Tibial artery (tissue), 4 donors: ENCODE results near the gene MAVS.
A peak's percentile ranks its signal among the peaks of the same experiment; 100 is the strongest.

ENCODE experiments used
- DNase-seq, 2 donors: peaks; one replicate each; pipeline ENCODE4 v3.0.0-alpha.2; 2019
- H3K27ac ChIP-seq, 2 donors: fragments of 200-600 bp; sonication (generic) in 1 of 2; 1 replicate in 1 of 2; 2 replicates in 1 of 2; pipeline ENCODE4 v1.5.1; 2018 to 2019; ENCODE audit warnings: mild to moderate bottlenecking in 1 of 2
- H3K27me3 ChIP-seq, 2 donors: fragments of 200-600 bp; sonication (generic) in 1 of 2; one replicate each; pipeline versions ENCODE4 v1.5.1 to v1.6.0; 2016 to 2019
- H3K36me3 ChIP-seq, 3 donors: fragments of 200-600 bp; sonication (generic) in 2 of 3; one replicate each; pipeline ENCODE4 v1.5.1; 2016 to 2019; ENCODE audit warnings: mild to moderate bottlenecking in 2 of 3
- H3K4me1 ChIP-seq, 4 donors: fragments of 200-600 bp; sonication (generic) in 2 of 4; 1 replicate in 3 of 4; 2 replicates in 1 of 4; pipeline ENCODE4 v1.5.1; 2016 to 2019
- H3K4me3 ChIP-seq, 2 donors: fragments of 200-600 bp; sonication (generic) in 1 of 2; 1 replicate in 1 of 2; 2 replicates in 1 of 2; pipeline ENCODE4 v1.5.1; 2018 to 2019; ENCODE audit warnings: mild to moderate bottlenecking in 2 of 2
- H3K9me3 ChIP-seq, 3 donors: fragments of 200-600 bp; sonication (generic) in 1 of 3; one replicate each; pipeline ENCODE4 v1.5.1; 2016 to 2019
- CTCF ChIP-seq, 2 experiments: fragments of 200-600 bp in 1 of 2; fragments of 450-650 bp in 1 of 2; IDR thresholded peaks; one replicate each; pipeline ENCODE4 v1.5.1; 2017 to 2019; ENCODE audit warnings: antibody characterized with exemption in 2 of 2, mild to moderate bottlenecking in 1 of 2, moderate library complexity in 1 of 2
- intact Hi-C: fragments of 100-400 bp; cut with DNase I; formaldehyde crosslinking; loops from one replicate; pipeline ENCODE4 v1.15.0; 2023; ENCODE audit warnings: low total_unique reads

The MAVS gene

DNA sequence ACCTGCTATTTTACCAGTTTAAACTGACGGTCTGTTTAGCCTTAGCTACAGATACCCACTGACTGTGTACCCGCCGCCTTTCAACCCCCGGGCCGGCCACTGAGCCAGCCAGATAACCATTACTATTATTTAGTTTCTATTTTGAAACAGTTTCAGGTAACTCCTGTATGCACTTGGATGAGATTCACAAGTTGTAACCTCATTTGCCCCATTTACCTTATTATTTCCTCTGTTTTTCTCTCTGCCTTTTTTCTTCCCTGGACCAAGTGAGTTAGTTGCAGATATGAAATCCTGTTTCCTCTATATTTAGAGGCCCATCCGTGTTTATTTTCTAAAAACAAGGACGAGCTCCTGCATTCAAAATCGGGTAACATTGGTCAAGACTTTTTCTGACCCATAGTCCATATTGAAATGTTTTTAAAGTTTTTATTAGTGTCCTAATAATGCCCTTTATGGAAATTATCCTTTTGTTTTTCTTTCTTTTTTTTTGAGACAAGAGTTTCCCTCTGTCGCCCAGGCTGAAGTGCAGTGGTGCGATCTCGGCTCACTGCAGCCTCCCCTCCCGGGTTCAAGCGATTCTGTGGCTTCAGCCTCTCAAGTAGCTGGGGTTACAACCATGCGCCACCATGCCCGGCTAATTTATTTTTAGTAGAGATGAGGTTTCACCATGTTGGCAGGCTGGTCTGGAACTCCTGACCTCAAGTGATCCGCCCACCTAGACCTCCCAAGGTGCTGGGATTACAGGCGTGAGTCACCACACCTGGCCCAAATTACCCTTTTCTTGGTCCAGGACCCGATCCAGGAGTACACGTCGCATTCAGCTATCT lies 25.5 kb upstream of the MAVS start:
- H3K9me3 ChIP-seq, result no peaks in the 10 kb centered on the region
- peaks cover 0 to 17% (median 13%) of the 10 kb centered on the region in 4 donors for H3K4me1 ChIP-seq
- peak overlapping the region; percentile 94 to 95 for H3K27ac ChIP-seq
- TF ChIP-seq CTCF (IDR thresholded peaks at IDR 0.05), result no peak
- intact Hi-C loops, result loop anchor here (2.0 to 5.0 kb wide), 2 partner anchors 34 to 36 kb away; partner anchors contain the start of gene CENPB
- peak overlapping the region; percentile 60 to 76 for H3K4me3 ChIP-seq
- H3K27me3 ChIP-seq, result no peaks in the 10 kb centered on the region
- peaks cover 18 to 41% (median 33%) of the 10 kb centered on the region in 3 donors for H3K36me3 ChIP-seq
- no peak for DNase-seq

DNA sequence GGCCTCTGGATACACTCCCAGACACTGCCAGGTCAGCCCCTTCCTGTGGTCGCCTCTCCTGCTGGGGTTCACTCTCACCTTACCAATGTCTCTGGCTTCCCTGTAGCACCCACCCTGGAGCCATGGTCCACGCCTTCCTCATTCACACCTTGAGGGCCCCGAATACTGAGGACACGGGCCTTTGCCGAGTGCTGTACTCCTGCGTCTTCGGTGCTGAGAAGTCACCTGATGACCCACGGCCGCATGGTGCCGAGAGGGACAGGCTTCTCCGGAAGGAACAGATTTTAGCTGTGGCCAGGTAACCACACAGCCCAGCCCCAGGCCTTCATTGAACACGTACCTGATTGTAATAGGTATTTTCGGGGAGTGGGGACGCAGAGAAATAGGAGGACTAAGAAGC lies 24.6 kb upstream of the MAVS start:
- DNase-seq, result no peak
- Histone ChIP-seq H3K27me3 (no peaks in the 10 kb centered on the region), H3K4me3 (no peak overlapping the region), H3K9me3 (no peaks in the 10 kb centered on the region), H3K4me1 (peaks cover 0 to 17% (median 13%) of the 10 kb centered on the region in 4 donors), H3K36me3 (peaks cover 18 to 50% (median 36%) of the 10 kb centered on the region in 3 donors), H3K27ac (no peak overlapping the region)
- intact Hi-C loops, result loop anchor here (2.0 to 5.0 kb wide), 2 partner anchors 35 kb away; partner anchors contain the start of gene CENPB
- no peak for TF ChIP-seq CTCF (IDR thresholded peaks at IDR 0.05)

GRCh38 chr20:3823881-3824280 lies 22.8 kb upstream of the MAVS start:
- Histone ChIP-seq H3K27me3 (no peaks in the 10 kb centered on the region), H3K4me3 (no peak overlapping the region), H3K27ac (no peak overlapping the region), H3K9me3 (no peaks in the 10 kb centered on the region), H3K4me1 (peaks cover 0 to 17% (median 13%) of the 10 kb centered on the region in 4 donors), H3K36me3 (peaks cover 23 to 57% (median 44%) of the 10 kb centered on the region in 3 donors)
- no peak for TF ChIP-seq CTCF (IDR thresholded peaks at IDR 0.05)
- intact Hi-C loops, result loop anchor here (5.0 kb wide), 1 partner anchor 33 kb away; no protein-coding TSS in a partner anchor
- DNase-seq, result no peak

GRCh38 chr20:3825526-3825925 lies 21.1 kb upstream of the MAVS start:
- H3K9me3 ChIP-seq, result no peaks in the 10 kb centered on the region
- H3K27me3 ChIP-seq, result no peaks in the 10 kb centered on the region
- H3K4me3 ChIP-seq, result no peak overlapping the region
- TF ChIP-seq CTCF (IDR thresholded peaks at IDR 0.05), result no peak
- H3K4me1 ChIP-seq, result peaks cover 0 to 9% (median 6%) of the 10 kb centered on the region in 4 donors
- H3K27ac ChIP-seq, result no peak overlapping the region
- peaks cover 23 to 57% (median 44%) of the 10 kb centered on the region in 3 donors for H3K36me3 ChIP-seq
- intact Hi-C loops, result no loop called here
- DNase-seq, result no peak

GRCh38 chr20:3826420-3826819 lies 20.2 kb upstream of the MAVS start:
- intact Hi-C loops, result no loop called here
- Histone ChIP-seq H3K36me3 (peaks cover 23 to 57% (median 44%) of the 10 kb centered on the region in 3 donors), H3K4me1 (peaks cover 0 to 3% (median 2%) of the 10 kb centered on the region in 4 donors), H3K27me3 (no peaks in the 10 kb centered on the region), H3K27ac (no peak overlapping the region), H3K9me3 (no peaks in the 10 kb centered on the region), H3K4me3 (no peak overlapping the region)
- no peak for TF ChIP-seq CTCF (IDR thresholded peaks at IDR 0.05)
- DNase-seq, result no peak
